Measurements from ENCODE around the gene SLIT3.

DNA sequence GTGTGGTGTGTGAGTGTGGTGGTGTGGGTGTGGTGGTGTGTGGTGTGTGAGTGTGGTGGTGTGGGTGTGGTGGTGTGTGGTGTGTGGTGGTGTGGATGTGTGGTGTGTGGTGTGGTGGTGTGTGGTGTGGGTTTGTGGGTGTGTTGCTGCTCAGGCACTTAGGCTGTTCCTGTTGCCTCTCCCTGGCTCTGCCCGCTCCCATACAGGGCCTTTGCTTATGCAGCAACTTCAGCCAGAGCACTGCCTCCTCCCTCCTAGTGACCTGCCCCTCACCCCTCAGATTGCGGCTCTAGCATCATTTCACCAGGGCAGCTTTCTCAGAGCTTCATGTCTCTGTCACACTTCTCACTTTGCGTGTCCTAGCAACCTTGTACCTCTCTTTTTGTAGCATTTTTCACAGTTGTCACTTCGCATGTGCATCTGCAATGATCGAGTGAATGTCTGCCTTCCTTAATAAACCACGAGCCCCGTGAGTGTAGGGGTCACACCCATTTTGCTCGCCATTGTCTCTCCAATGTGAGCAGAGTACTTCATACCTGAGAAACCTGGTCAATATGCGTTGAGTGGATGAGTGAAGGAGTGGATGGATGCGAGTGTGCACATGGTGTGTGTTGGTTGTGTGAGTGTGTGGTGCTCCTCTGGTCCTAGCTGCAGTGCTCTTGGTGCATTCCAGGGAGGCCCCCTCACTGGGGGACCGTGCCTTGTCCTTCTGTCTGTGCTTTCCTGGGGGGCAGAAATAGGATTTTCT lies 553.9 kb downstream of the SLIT3 start:
- TF ChIP-seq CEBPB (IDR thresholded peaks at IDR 0.05; ENCODE audit: low read depth) (no peak), FOSL1 (IDR thresholded peaks at IDR 0.05; ENCODE audit: low read depth) (no peak), POLR2A (IDR thresholded peaks at IDR 0.05; ENCODE audit: borderline replicate concordance, extremely low read depth, insufficient read depth, insufficient read length) (no peak), YY1 (IDR thresholded peaks at IDR 0.05; ENCODE audit: extremely low read depth, insufficient replicate concordance, low read depth, low read length) (no peak), POLR2AphosphoS5 (IDR thresholded peaks at IDR 0.05; ENCODE audit: low read depth, low read length) (no peak), TCF7L2 (IDR thresholded peaks at IDR 0.05; ENCODE audit: borderline replicate concordance, extremely low read depth, insufficient read depth, insufficient read length) (no peak), CBX3 (IDR thresholded peaks at IDR 0.05; ENCODE audit: low read depth) (no peak), EZH2phosphoT487 (IDR thresholded peaks at IDR 0.05; ENCODE audit: borderline replicate concordance) (no peak), SP1 (IDR thresholded peaks at IDR 0.05; ENCODE audit: low read depth) (no peak)
- TF ChIP-seq, protein P1, sequence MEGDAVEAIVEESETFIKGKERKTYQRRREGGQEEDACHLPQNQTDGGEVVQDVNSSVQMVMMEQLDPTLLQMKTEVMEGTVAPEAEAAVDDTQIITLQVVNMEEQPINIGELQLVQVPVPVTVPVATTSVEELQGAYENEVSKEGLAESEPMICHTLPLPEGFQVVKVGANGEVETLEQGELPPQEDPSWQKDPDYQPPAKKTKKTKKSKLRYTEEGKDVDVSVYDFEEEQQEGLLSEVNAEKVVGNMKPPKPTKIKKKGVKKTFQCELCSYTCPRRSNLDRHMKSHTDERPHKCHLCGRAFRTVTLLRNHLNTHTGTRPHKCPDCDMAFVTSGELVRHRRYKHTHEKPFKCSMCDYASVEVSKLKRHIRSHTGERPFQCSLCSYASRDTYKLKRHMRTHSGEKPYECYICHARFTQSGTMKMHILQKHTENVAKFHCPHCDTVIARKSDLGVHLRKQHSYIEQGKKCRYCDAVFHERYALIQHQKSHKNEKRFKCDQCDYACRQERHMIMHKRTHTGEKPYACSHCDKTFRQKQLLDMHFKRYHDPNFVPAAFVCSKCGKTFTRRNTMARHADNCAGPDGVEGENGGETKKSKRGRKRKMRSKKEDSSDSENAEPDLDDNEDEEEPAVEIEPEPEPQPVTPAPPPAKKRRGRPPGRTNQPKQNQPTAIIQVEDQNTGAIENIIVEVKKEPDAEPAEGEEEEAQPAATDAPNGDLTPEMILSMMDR (IDR thresholded peaks at IDR 0.05 in 2 of 3, conservative IDR thresholded peaks at IDR 0.05 in 1 of 3; ENCODE audit: borderline replicate concordance in 1 of 3, insufficient read depth in 1 of 3, low read depth in 2 of 3, low read length in 2 of 3) = no peak
- TF ChIP-seq, protein P2, sequence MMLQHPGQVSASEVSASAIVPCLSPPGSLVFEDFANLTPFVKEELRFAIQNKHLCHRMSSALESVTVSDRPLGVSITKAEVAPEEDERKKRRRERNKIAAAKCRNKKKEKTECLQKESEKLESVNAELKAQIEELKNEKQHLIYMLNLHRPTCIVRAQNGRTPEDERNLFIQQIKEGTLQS (IDR thresholded peaks at IDR 0.05) = no peak
- TF ChIP-seq, protein P3, sequence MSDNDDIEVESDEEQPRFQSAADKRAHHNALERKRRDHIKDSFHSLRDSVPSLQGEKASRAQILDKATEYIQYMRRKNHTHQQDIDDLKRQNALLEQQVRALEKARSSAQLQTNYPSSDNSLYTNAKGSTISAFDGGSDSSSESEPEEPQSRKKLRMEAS (IDR thresholded peaks at IDR 0.05) = no peak
- TF ChIP-seq, protein P4, sequence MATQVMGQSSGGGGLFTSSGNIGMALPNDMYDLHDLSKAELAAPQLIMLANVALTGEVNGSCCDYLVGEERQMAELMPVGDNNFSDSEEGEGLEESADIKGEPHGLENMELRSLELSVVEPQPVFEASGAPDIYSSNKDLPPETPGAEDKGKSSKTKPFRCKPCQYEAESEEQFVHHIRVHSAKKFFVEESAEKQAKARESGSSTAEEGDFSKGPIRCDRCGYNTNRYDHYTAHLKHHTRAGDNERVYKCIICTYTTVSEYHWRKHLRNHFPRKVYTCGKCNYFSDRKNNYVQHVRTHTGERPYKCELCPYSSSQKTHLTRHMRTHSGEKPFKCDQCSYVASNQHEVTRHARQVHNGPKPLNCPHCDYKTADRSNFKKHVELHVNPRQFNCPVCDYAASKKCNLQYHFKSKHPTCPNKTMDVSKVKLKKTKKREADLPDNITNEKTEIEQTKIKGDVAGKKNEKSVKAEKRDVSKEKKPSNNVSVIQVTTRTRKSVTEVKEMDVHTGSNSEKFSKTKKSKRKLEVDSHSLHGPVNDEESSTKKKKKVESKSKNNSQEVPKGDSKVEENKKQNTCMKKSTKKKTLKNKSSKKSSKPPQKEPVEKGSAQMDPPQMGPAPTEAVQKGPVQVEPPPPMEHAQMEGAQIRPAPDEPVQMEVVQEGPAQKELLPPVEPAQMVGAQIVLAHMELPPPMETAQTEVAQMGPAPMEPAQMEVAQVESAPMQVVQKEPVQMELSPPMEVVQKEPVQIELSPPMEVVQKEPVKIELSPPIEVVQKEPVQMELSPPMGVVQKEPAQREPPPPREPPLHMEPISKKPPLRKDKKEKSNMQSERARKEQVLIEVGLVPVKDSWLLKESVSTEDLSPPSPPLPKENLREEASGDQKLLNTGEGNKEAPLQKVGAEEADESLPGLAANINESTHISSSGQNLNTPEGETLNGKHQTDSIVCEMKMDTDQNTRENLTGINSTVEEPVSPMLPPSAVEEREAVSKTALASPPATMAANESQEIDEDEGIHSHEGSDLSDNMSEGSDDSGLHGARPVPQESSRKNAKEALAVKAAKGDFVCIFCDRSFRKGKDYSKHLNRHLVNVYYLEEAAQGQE (IDR thresholded peaks at IDR 0.05; ENCODE audit: low read depth) = no peak
- TF ChIP-seq, protein P5, sequence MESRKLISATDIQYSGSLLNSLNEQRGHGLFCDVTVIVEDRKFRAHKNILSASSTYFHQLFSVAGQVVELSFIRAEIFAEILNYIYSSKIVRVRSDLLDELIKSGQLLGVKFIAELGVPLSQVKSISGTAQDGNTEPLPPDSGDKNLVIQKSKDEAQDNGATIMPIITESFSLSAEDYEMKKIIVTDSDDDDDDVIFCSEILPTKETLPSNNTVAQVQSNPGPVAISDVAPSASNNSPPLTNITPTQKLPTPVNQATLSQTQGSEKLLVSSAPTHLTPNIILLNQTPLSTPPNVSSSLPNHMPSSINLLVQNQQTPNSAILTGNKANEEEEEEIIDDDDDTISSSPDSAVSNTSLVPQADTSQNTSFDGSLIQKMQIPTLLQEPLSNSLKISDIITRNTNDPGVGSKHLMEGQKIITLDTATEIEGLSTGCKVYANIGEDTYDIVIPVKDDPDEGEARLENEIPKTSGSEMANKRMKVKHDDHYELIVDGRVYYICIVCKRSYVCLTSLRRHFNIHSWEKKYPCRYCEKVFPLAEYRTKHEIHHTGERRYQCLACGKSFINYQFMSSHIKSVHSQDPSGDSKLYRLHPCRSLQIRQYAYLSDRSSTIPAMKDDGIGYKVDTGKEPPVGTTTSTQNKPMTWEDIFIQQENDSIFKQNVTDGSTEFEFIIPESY (IDR thresholded peaks at IDR 0.05; ENCODE audit: extremely low read depth, insufficient replicate concordance, low read length) = no peak

Data from HCT116 (cell line).